SH-SY5Y (cell line): Measurements from ENCODE around the gene PROM1.

Experiments used
- GATA2 ChIP-seq: IDR thresholded peaks from 2 replicates; pipeline ENCODE4 v1.6.1; 2011; ENCODE audit warnings: mild to moderate bottlenecking, low read depth, low read length
- GATA3 ChIP-seq: IDR thresholded peaks from 2 replicates; pipeline ENCODE4 v1.6.1; 2011; ENCODE audit warnings: low read depth, mild to moderate bottlenecking, low read length, moderate library complexity

Gene PROM1

DNA sequence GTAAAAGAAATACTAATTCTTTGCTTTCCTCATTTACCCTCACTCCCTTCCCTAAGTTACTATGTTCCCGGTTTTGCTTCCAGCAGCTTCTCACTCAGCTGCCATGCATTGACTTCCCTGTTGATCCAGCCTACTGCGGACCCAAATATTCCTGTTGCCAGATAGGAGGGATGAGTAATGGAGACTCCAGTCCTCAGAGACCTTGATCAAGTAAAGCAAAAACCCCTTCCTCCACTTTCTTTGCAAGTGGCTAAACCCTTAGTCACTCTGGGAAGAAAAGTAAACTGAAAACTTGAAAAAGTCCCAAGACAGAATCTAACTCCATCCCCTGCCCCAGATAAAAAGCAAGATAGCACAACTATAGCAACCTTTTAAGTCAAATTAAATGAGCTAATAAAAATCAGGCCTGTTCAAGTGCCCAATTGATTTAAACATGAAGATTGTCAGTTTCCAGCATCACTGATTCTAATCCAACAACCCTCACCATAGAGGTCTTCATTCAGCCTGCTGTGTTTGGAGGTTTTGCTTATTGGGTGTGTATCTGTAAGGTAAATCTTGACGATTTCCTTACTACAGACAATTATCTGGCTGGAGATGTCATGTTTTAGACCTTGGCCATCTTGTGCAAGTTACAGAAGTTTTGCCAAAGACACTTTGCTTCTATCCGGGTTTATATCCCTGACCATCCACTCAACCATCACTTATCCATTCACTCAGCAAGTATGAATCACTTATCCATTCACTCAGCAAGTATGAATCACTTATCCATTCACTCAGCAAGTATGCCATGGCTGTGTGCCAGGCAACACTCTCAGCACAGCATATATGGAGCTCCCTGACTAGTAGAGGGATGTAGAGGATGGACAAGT lies 162.9 kb downstream of the PROM1 start:
- no peak for TF ChIP-seq GATA3
- TF ChIP-seq GATA2, result no peak

DNA sequence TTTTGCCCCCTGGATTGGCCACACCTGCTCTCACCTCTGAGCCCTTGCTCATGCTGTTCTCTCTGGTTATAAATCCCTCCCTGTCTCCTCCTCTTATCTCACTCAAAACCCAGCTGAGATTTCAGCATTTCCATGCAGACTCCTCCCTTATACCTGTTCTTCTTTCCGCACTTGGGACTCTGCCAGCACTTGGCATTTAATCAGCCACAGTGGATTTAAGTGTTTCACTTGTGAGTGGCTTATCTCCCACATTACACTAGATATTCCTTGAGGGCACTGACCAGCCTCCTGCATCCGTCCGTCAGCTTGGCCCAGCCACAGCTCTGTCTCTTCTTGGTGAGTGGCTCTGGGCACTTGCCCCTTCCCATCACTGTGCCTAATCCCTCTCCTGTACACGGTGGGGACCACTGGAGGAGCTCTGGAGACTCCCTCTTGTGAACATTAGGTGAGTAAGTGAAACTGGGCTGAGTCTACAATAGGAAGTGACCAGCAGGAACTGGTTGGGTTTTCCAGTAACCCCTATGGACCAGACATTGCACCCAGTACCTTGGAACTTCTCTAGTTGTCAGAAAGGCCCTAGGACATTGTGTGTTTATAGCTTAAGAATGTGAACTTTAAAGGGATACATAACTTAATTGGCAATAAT lies 165.2 kb downstream of the PROM1 start:
- TF ChIP-seq GATA2 (peak; percentile 35; the same call in 1 of the 2 replicates), GATA3 (no peak)
